Endothelial cell of umbilical vein (primary cell): ENCODE results near the gene GSG1L. TPM values are rescaled to one million over a fixed set of nuclear protein-coding genes. Genes with fewer than 3 reads are reported as not detected.

Experiments
- BruUV-seq: library from RNA; stranded (reverse); fragments of 400-500 nt; replicated peaks from 2 replicates; lab custom pipeline; 2021; lab: Mats Ljungman, UMichigan
- CTCF ChIA-PET: fragments of 300-600, 350-600 bp; sonication (Branson Sonifier 250); formaldehyde crosslinking; loops from one replicate; lab custom pipeline; 2021; ENCODE audit warnings: antibody characterized with exemption, inconsistent platforms; lab: Charles Lee
- POLR2A ChIA-PET: fragments of 300-600, 350-600 bp; sonication (Branson Sonifier 250); formaldehyde crosslinking; loops from one replicate; lab custom pipeline; 2021; ENCODE audit warnings: antibody characterized with exemption, inconsistent platforms; lab: Charles Lee
- DNase-seq: peaks from one replicate; pipeline ENCODE4 v3.0.0-alpha.2; 2011; ENCODE audit warnings: low read depth, low spot score
- FAIRE-seq: peaks from 2 replicates; lab custom pipeline; 2011; peaks lifted over from hg19 to GRCh38; lab: Jason Lieb, UNC
- H2AFZ ChIP-seq: 2 replicates; pipeline ENCODE4 v1.6.0; 2012; ENCODE audit warnings: low read depth, low read length, control low read depth, inconsistent platforms
- H3K27ac ChIP-seq: 2 replicates; pipeline ENCODE4 v1.5.1; 2011; ENCODE audit warnings: low read depth, mild to moderate bottlenecking, control low read depth, low read length, moderate library complexity; ENCODE audit not compliant: insufficient read depth
- H3K27me3 ChIP-seq, 2 experiments: 2 replicates each; pipeline versions ENCODE4 v1.6.0 to v1.6.1; 2011; ENCODE audit warnings: low read length in 2 of 2, mixed read lengths in 1 of 2; ENCODE audit not compliant: control insufficient read depth in 2 of 2, insufficient read depth in 2 of 2
- H3K36me3 ChIP-seq, 2 experiments: 2 replicates in 1 of 2; 3 replicates in 1 of 2; pipeline ENCODE4 v1.5.1; 2011; ENCODE audit warnings: low read length in 2 of 2, mild to moderate bottlenecking in 1 of 2, moderate library complexity in 1 of 2; ENCODE audit not compliant: control insufficient read depth in 2 of 2, insufficient read depth in 2 of 2; ENCODE audit errors: extremely low read depth in 1 of 2
- H3K4me1 ChIP-seq: 3 replicates; pipeline ENCODE4 v1.5.1; 2011; ENCODE audit warnings: mild to moderate bottlenecking, low read length; ENCODE audit not compliant: control insufficient read depth, insufficient read depth; ENCODE audit errors: extremely low read depth
- H3K4me2 ChIP-seq: 2 replicates; pipeline ENCODE4 v1.6.1; 2011; ENCODE audit warnings: low read length, control low read depth, mixed read lengths; ENCODE audit not compliant: insufficient read depth
- H3K4me3 ChIP-seq, 3 experiments: fragments of 200-600 bp in 1 of 3; sonication (generic), shearing (Covaris generic) in 1 of 3; replicated peaks in 1 of 3; 2 replicates each; pipeline ENCODE4 v1.5.1; 2011 to 2016; ENCODE audit warnings: control low read depth in 3 of 3, low read length in 3 of 3, mild to moderate bottlenecking in 2 of 3, inconsistent platforms in 1 of 3, low read depth in 1 of 3, moderate library complexity in 1 of 3; ENCODE audit not compliant: insufficient read depth in 1 of 3
- H3K79me2 ChIP-seq: 2 replicates; pipeline ENCODE4 v1.6.0; 2012; ENCODE audit warnings: low read length, inconsistent platforms; ENCODE audit not compliant: control insufficient read depth, insufficient read depth
- H3K9ac ChIP-seq: replicated peaks from 2 replicates; pipeline ENCODE3; 2011; ENCODE audit warnings: low read length, control low read depth; ENCODE audit not compliant: insufficient read depth; ENCODE audit errors: extremely low read depth
- H3K9me1 ChIP-seq: replicated peaks from 3 replicates; pipeline ENCODE4 v1.6.0; 2011; ENCODE audit warnings: mild to moderate bottlenecking, low read length; ENCODE audit not compliant: control insufficient read depth, insufficient read depth; ENCODE audit errors: extremely low read depth
- H3K9me3 ChIP-seq: replicated peaks from 2 replicates; pipeline ENCODE4 v1.5.1; 2012; ENCODE audit warnings: low read length, inconsistent platforms; ENCODE audit not compliant: control insufficient read depth, insufficient read depth
- H4K20me1 ChIP-seq: replicated peaks from 2 replicates; pipeline ENCODE3; 2011; ENCODE audit warnings: mild to moderate bottlenecking, low read length; ENCODE audit not compliant: control insufficient read depth, insufficient read depth; ENCODE audit errors: extremely low read depth
- CTCF ChIP-seq, 2 donors: IDR thresholded peaks; 1 replicate in 1 of 2; 2 replicates in 1 of 2; pipeline ENCODE4 v1.5.1; 2011; ENCODE audit warnings: low read length in 2 of 2, mild to moderate bottlenecking in 2 of 2, moderate library complexity in 2 of 2, control low read depth in 1 of 2, inconsistent platforms in 1 of 2, low read depth in 1 of 2; ENCODE audit not compliant: insufficient read depth in 1 of 2; ENCODE audit errors: extremely low read depth in 1 of 2
- EZH2 ChIP-seq: IDR thresholded peaks from 2 replicates; pipeline ENCODE4 v1.6.1; 2012; ENCODE audit warnings: borderline replicate concordance, low read depth, mild to moderate bottlenecking, moderate library complexity, low read length, inconsistent platforms; ENCODE audit not compliant: severe bottlenecking
- FOS ChIP-seq: IDR thresholded peaks from 2 replicates; pipeline ENCODE4 v1.6.1; 2011; ENCODE audit warnings: mild to moderate bottlenecking, low read length, moderate library complexity, borderline replicate concordance; ENCODE audit not compliant: insufficient read depth
- GATA2 ChIP-seq: IDR thresholded peaks from 2 replicates; pipeline ENCODE4 v1.7.0; 2011; ENCODE audit warnings: low read depth, mild to moderate bottlenecking, moderate library complexity, mixed read lengths, low read length; ENCODE audit not compliant: insufficient read length, insufficient read depth
- JUN ChIP-seq: IDR thresholded peaks from 2 replicates; pipeline ENCODE4 v1.6.1; 2011; ENCODE audit warnings: borderline replicate concordance, low read depth; ENCODE audit not compliant: insufficient read length, insufficient read depth
- MAX ChIP-seq: IDR thresholded peaks from 2 replicates; pipeline ENCODE4 v1.6.1; 2011; ENCODE audit not compliant: insufficient read depth, insufficient read length
- MYC ChIP-seq: IDR thresholded peaks from one replicate; pipeline ENCODE4 v1.6.1; 2011; ENCODE audit warnings: mild to moderate bottlenecking, low read depth, low read length
- POLR2A ChIP-seq: IDR thresholded peaks from 2 replicates; pipeline ENCODE4 v1.6.1; 2012; ENCODE audit warnings: low read depth, mild to moderate bottlenecking, control low read depth, low read length
- POLR2AphosphoS5 ChIP-seq: IDR thresholded peaks from 2 replicates; pipeline ENCODE4 v1.6.1; 2012; ENCODE audit warnings: low read depth, mild to moderate bottlenecking, control low read depth, low read length, moderate library complexity; ENCODE audit not compliant: insufficient read depth
- dilution Hi-C: fragments of 300-500 bp; cut with MboI; formaldehyde crosslinking; loops from one replicate; pipeline ENCODE4 v1.15.0; 2019; ENCODE audit warnings: low sequenced_read_pairs; ENCODE audit not compliant: extremely low pct_ligation_motif_present
- intact Hi-C: fragments of 100-400 bp; cut with micrococcal nuclease; formaldehyde crosslinking; loops from one replicate; pipeline ENCODE4 v1.10.0; 2022
- polyA plus RNA-seq, 4 experiments: library from polyadenylated mRNA; depleted of rRNA in 3 of 4; stranded (reverse) in 3 of 4; unstranded in 1 of 4; fragments of >200 nt; gene quantifications; 2 replicates each; pipeline versions ENCODE4 v1.2.1 to v1.2.3, GENCODE V29; 2011 to 2012; ENCODE audit warnings: missing spikeins in 1 of 4
- total RNA-seq: library from RNA; stranded (reverse); gene quantifications from 2 replicates; pipeline ENCODE4 v1.2.3, GENCODE V29; 2021

The GSG1L gene
- total and polyA plus RNA-seq, 2 donors (not counting 3 experiments of a cell fraction or from before 2014, with no cell fraction given): 0.06 TPM; not detected in 1

- Histone ChIP-seq H3K27me3 (no peaks in the 10 kb centered on the region), H3K4me2 (no peak overlapping the region), H2AFZ (no peak overlapping the region), H3K4me1 (peaks cover 7% of the 10 kb centered on the region), H3K27ac (no peak overlapping the region), H3K79me2 (no peaks in the 10 kb centered on the region), H3K4me3 (no peak overlapping the region), H3K9me1 (no peaks in the 10 kb centered on the region), H3K36me3 (peaks cover 0 to 14% of the 10 kb centered on the region in 2 experiments), H4K20me1 (no peaks in the 10 kb centered on the region), H3K9ac (no peak overlapping the region), H3K9me3 (no peaks in the 10 kb centered on the region)
- TF ChIP-seq FOS (no peak), EZH2 (no peak), MYC (no peak), POLR2AphosphoS5 (no peak), JUN (no peak), GATA2 (no peak), MAX (no peak), POLR2A (no peak), CTCF (IDR thresholded peaks at IDR 0.05; ENCODE audit: extremely low read depth in 1 of 2, insufficient read depth in 1 of 2, low read depth in 1 of 2, low read length in 2 of 2) (no peak)
- intact Hi-C loops (no loop called here), dilution Hi-C loops (no loop called here)
- ChIA-PET CTCF (no interaction called here), POLR2A (no interaction called here)
- no TSS peak for BruUV-seq
- FAIRE-seq: no peak
- DNase-seq: no peak
Observed at GRCh38 chr16:27764427-27764826, 299.1 kb downstream of the GSG1L start.
